HG03025 (cell line): ENCODE results near the gene BABAM2.

Experiments
- ATAC-seq: cut with Tn5 transposase; IDR thresholded peaks from one replicate; pipeline ENCODE4 v1.9.1; 2021; ENCODE audit warnings: mild to moderate bottlenecking, moderate library complexity; ENCODE audit not compliant: unreplicated experiment, low FRiP score

BABAM2 gene

GRCh38 chr2:28378679-28379584, 488.4 kb downstream of the BABAM2 start:
- ATAC-seq: no peak

GRCh38 chr2:28380219-28380618, 489.7 kb downstream of the BABAM2 start:
- no peak for ATAC-seq

DNA sequence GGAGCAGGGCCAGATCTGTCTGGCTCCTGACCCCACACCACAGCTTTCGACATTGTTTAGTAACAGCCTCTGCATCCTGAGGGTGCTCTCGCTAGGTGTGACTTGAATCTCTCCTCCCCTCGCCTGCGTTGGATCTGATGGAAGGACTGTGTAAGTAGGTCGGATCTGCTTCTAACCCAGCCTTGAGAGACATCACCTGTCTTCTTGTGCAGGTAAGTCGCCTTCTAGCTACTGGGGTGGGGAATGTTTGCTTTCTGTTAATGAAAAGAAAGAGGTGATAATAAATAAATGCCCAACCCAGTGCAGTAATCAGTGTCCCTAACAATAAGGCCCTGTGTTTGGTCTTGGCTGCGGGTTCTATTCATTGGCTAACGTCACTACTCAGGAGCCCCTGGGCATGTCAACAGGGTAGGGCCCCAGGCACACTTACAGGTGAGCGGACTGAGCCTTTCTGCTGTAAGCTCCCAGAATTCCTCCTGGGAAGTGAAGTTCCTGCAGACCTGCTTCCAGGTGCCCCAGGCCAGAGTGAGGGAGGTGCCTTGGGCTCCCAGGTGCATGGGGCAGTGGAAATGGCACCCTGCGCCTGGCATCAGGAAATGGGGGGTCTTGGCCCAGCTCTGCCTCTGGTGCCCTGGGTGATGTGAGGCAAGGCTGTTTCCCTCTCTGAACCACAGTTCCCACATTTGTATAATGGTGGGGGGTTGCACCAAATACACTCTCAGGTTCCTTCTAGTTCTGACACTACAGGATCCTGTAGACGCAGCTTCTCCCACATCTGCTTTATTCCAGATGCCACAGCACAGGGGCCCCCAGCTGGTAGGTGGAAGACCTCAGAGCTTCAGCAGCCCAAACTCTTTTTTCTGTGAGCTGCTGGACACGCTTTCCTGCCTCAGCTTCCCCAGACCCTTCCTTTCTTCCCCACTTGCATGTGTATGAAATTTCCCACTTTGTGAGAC, 491.0 kb downstream of the BABAM2 start:
- ATAC-seq: no peak

- no peak for ATAC-seq
Measured at GRCh38 chr2:28382755-28383154, 492.2 kb downstream of the BABAM2 start.

DNA sequence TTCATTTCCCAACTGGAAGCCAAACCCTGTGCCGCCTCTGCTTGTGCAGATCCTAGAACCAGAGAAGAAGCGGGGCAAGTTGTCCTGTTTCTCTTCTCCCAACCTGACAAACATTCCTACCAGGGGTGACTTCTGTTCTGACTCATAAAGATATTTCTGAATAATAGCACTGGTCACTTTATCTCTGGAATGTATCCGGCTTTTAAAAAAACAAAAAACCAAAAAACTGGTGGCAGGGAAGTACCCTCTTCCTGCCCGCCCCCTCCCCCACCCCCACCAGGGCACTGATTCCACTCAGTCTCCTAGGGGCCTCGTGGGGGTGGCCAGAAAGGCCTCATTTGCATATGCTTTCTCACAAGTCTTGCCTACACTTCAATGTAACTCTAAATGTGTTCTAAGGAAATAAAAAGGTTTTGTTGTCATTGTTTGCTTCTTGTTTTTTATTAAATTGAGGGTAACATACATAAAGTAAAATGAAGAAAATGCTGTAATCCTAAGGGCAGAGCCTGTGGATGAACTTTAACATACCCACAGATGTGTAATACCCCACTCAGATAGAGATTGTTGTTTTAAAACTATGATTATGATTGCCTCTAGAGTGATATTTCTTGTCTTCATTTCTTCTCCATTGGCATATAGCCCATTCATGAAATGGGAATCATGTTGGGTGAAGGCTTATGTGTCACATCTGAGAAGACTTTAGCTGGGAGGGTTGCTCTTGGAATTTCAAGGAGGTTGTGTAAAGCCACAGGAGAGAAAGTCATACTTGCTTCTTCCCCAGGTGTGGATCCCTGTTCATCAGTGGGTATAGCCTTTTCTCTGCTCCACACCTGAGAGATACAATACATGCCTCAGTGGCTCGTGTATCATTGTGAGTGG, 496.8 kb downstream of the BABAM2 start:
- ATAC-seq: no peak
